ENCODE results near the gene RAD51B.

The RAD51B gene

DNA sequence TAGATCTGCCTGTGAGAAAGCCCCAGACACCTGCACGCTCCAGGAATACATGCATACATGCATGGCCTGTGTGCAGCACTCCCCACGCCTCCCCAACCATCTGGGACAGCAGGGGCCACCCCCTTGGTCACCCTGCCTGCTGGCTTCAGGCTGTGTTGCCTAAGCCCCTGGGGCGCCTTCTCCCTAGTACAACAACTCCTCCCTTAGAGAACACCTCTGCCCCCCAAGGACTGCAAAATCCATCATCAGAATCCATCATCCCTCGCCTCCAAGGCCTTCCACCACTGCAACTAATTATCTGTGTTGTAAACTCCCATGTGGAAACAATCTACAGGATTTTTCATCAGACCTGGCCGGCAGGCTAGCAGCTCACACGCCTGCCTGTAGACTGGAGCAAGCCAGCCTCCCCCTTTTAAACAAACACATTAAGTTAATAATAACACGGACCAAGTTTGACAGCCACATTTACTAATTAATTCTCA, 936.5 kb downstream of the RAD51B start:
- TF ChIP-seq, protein P1, sequence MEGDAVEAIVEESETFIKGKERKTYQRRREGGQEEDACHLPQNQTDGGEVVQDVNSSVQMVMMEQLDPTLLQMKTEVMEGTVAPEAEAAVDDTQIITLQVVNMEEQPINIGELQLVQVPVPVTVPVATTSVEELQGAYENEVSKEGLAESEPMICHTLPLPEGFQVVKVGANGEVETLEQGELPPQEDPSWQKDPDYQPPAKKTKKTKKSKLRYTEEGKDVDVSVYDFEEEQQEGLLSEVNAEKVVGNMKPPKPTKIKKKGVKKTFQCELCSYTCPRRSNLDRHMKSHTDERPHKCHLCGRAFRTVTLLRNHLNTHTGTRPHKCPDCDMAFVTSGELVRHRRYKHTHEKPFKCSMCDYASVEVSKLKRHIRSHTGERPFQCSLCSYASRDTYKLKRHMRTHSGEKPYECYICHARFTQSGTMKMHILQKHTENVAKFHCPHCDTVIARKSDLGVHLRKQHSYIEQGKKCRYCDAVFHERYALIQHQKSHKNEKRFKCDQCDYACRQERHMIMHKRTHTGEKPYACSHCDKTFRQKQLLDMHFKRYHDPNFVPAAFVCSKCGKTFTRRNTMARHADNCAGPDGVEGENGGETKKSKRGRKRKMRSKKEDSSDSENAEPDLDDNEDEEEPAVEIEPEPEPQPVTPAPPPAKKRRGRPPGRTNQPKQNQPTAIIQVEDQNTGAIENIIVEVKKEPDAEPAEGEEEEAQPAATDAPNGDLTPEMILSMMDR (IDR thresholded peaks at IDR 0.05) = no peak

GRCh38 chr14:68756734-68757133, 937.2 kb downstream of the RAD51B start:
- TF ChIP-seq, protein P1 (IDR thresholded peaks at IDR 0.05) = no peak

- TF ChIP-seq, protein P1 (IDR thresholded peaks at IDR 0.05) = no peak
Observed at GRCh38 chr14:68757618-68758081, 938.1 kb downstream of the RAD51B start.

GRCh38 chr14:68758301-68758700, 938.7 kb downstream of the RAD51B start:
- TF ChIP-seq, protein P1 (IDR thresholded peaks at IDR 0.05) = no peak

- TF ChIP-seq, protein P1 (IDR thresholded peaks at IDR 0.05) = no peak
Observed at GRCh38 chr14:68759017-68759560, 939.5 kb downstream of the RAD51B start.

- TF ChIP-seq, protein P1 (IDR thresholded peaks at IDR 0.05) = no peak
Observed at GRCh38 chr14:68759937-68760336, 940.4 kb downstream of the RAD51B start.

DNA sequence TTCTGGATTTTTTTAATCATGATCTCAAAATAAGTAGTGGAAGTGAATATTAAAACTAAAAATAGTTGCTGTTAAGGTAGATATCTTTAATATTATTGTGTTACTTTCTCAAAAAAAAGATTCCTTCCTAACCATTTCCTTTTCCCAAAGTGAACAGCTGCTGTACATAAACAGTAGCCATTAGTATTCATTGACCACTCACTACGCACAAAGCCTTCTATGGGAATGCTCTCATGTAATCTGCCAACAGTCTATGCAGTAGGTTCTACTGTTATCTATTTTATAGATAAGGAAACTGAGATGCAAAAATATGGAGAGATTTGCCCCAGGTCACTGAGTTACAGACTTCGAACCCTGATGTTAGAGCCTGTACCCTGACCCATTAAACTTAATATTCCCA, 941.2 kb downstream of the RAD51B start:
- TF ChIP-seq, protein P1 (IDR thresholded peaks at IDR 0.05) = no peak

- TF ChIP-seq, protein P1 (IDR thresholded peaks at IDR 0.05) = no peak
Observed at GRCh38 chr14:68761391-68761790, 941.8 kb downstream of the RAD51B start.
